ENCODE measurements around the gene TTPAL. TPM values are rescaled to one million over a fixed set of nuclear protein-coding genes. Genes with fewer than 3 reads are reported as not detected.
"Not testable (repeated sequence)": the region's sequence is repeated elsewhere in the genome, so short reads cannot be mapped to it uniquely, and the experiment has no call there.

The TTPAL gene
- polyA plus RNA-seq, 1 donor: 5.0 TPM

- no peak for DNase-seq
These were observed 7.5 kb upstream of the TTPAL start for GRCh38 chr20:44468044-44468782.

GRCh38 chr20:44470327-44470726, 5.3 kb upstream of the TTPAL start:
- no peak for DNase-seq

DNA sequence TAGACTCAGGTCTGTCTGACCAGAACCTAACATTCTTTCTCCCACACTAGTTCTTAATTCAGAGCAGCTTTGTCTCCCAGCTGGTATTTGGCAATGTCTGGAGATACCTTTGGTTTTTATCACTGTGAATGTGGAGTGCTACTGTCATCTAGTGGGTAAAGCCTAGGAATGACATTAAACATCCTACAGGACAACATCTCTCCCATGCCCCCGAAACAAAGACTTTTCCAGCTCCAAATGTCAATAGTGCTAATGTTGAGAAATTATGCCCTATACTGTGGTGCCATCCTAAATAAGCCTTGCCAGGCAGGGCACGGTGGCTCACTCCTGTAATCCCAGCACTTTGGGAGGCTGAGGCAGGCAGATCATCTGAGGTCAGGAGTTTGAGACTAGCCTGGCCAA, 4.2 kb upstream of the TTPAL start:
- DNase-seq: no peak

DNA sequence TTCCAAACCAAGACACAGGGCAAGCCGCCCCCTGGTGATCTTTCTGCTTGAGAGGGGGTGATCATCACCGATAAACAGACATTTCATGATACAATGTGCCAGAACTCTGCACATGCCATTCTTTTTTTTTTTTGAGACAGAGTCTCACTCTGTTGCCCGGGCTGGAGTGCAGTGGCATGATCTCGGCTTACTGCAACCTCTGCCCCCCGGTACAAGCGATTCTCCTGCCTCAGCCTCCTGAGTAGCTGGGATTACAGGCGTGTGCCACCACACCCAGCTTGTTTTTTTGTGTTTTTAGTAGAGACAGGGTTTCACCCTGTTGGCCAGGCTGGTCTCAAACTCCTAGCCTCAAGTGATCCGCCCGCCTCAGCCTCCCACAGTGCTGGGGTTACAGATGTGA, 3.4 kb upstream of the TTPAL start:
- not testable (repeated sequence) for DNase-seq

DNA sequence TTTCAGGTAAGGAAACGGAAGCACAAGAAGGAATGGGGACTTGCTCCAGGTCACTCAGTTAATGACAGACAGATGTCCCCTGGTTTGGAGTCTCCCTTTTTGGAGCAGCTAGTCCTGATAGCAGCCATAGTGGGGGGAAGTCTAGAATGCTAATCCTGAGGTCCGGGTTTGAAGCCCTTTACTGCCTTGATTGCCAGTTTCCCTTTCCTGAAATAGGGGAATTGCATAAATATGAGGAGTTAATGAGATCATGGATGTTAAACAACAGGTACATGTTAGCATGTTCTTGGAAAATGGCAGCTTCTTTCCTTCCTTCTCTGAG, 341 bp upstream of the TTPAL start:
- no peak for DNase-seq

GRCh38 chr20:44477151-44477550, 1.5 kb downstream of the TTPAL start:
- no peak for DNase-seq

DNA sequence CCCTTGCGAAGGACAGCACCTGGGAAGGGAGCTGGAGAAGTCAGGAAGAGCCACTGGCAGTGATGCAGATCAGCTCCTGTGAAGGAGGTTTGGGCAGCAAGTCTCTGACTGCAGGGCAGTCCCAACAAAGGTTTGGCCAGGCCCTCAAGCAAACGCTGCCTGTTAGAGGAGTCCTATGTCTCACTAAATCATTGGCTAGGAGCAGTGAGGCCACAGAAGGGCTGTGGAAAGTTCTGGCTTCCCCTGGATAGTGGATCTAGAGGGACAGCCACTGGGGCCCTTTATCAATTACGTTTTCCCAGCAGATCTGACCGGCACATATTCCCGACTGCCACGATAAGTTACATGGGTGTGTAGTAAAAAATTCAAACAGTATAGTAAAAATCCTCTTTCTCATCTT, 2.5 kb downstream of the TTPAL start:
- DNase-seq: no peak

- DNase-seq: no peak
These were observed 4.0 kb downstream of the TTPAL start for GRCh38 chr20:44479643-44480042.

DNA sequence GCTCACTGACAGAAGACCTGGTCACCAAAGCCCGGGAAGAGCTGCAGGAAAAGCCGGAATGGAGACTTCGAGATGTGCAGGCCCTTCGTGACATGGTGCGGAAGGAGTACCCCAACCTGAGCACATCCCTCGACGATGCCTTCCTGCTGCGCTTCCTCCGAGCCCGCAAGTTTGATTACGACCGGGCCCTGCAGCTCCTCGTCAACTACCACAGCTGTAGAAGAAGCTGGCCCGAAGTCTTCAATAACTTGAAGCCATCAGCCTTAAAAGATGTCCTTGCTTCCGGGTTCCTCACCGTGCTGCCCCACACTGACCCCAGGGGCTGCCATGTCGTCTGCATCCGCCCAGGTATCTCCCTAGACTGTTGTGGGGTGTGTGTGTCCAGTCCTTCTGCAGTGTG, 4.4 kb downstream of the TTPAL start:
- DNase-seq: no peak

- no peak for DNase-seq
These were observed 6.2 kb downstream of the TTPAL start for GRCh38 chr20:44481719-44482416.

- no peak for DNase-seq
These were observed 7.4 kb downstream of the TTPAL start for GRCh38 chr20:44483112-44483511.

- no peak for DNase-seq
These were observed 9.6 kb downstream of the TTPAL start for GRCh38 chr20:44485078-44485829.

- DNase-seq: no peak
These were observed 10.1 kb downstream of the TTPAL start for GRCh38 chr20:44485830-44486198.

DNA sequence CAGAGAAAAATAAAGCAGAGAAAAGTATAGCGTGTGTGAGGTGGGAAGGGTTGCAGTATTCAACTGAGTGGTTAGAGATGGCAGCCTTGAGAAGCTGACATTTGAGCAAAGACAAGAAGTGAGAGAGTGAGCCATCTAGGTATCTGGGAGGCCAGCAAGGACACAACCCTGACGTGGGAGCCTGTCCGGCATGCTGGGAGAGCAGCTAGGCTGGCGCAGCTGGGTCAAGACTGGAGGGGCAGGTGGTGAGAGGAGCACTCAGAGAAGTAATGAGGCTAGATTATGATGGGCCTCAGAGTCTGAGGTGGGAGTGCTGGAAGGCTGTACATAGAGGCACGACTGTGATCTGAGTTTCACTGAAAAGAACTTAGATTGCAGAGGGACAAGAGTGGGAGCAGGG, 12.9 kb downstream of the TTPAL start:
- no peak for DNase-seq

- DNase-seq: no peak
These were observed 13.5 kb downstream of the TTPAL start for GRCh38 chr20:44489223-44489622.

DNA sequence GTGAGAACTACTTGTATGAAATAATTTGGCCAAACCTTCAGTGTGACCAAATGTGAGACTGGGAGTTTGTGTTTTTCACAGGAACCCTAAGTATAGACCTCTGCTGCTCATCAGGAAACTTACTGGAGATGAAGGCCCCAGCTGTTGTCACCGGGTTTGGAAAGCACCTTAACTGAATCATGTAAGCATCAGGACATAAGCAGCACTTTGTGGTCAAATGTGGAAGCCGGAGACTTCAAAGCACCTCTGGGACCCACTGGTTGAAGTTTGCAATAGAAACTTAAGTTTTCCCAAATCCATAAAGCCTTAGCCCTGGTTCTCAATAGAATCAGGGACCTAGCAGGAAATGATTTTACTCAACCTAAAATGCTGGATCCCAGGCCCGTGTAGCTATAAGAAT, 14.3 kb downstream of the TTPAL start:
- DNase-seq: no peak

- no peak for DNase-seq
These were observed 16.1 kb downstream of the TTPAL start for GRCh38 chr20:44491635-44492395.

- no peak for DNase-seq
These were observed 18.6 kb downstream of the TTPAL start for GRCh38 chr20:44494266-44494665.

DNA sequence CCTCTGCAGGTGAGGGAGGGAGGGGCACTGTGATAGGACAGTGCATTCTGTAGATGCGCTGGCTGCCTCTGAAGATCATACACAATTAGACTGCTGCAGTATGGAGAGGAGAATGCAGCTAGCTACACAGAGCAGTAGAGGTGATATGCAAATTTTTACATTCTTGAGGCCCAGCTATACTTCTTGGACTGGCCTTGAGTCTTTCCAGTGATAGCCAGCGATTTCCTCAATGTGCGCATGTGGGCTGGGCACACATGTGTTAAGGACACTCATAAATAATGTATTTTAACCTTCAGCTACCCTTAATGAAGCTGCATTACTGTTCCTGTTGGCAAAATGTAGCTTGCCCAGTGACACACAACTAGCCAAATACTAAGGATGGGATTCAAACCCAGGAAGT, 19.0 kb downstream of the TTPAL start:
- DNase-seq: no peak

DNA sequence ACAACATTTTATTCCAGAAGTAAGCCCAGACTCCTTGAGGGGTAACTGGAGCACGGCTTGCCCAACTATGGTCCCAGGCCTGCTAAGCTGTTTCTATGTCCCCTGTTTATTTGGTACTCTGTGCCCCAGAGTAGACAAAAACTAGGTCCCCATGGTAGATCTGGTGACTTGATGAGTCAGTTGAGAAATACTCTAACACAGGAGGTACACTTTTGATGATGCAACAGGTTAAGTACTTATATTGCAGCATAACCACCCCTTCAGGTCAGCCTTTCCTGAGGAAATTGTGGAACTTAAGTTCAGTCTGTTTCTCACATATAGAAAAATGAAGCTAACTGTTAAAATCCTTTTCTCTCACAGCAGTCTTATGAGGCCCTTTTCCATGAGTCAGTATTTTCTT, 19.6 kb downstream of the TTPAL start:
- DNase-seq: no peak

DNA sequence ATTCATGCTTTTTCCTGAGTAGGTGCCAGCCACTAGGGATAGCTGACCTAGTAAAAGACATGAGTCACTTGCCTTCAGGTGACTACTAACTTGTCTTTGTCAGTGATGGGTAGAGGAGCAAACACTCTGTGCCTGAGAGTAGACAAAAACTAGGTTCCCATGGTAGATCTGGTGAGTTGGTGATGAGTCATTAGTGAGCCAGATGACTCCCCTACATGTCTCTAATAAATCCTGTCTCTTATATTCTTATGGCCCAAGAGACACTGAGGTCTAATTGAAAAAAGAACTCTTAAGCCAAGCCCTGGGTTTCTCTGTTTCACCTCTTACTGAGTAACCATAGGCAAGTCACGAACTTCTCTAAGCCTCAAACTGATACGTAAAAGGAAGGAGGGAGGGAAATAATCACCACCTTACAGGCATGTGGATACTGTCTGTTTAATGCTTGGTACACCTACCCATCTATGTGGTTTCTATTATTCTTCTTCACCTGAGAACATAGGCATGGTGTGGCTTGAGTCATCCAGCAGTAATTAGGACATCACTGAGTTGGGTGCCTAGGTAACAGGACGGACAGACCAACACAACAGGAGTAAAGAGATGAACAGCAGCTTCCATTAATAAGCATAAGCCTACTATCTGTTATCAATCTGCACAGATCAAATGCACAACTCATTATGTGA, 20.3 kb downstream of the TTPAL start:
- no peak for DNase-seq

GRCh38 chr20:44496976-44497375, 21.3 kb downstream of the TTPAL start:
- DNase-seq: no peak

- DNase-seq: no peak
These were observed 22.1 kb downstream of the TTPAL start for GRCh38 chr20:44497761-44498160.
